NCI-H1694 treated with DMSO at 0.1 percent for 48 hours (cell line): ENCODE measurements around the gene GPANK1.
"Not testable (repeated sequence)": the region's sequence is repeated elsewhere in the genome, so short reads cannot be mapped to it uniquely, and the experiment has no call there.

Experiments
- DNase-seq: peaks from one replicate; lab custom pipeline; 2025; lab: John Stamatoyannopoulos, UW

Gene GPANK1

GRCh38 chr6:31664790-31665500, at the start of gene GPANK1:
Gene GPANK1 (minus strand): TSS chr6:31664997. CDS start chr6:31664478, 519 bp downstream.
- peak; percentile 92 for DNase-seq

- DNase-seq = no peak
These were observed 49.3 kb upstream of the GPANK1 start for GRCh38 chr6:31713991-31714684.

- no peak for DNase-seq
These were observed 48.7 kb upstream of the GPANK1 start for GRCh38 chr6:31713465-31713864.

GRCh38 chr6:31712296-31712695, 47.5 kb upstream of the GPANK1 start:
- DNase-seq = no peak

GRCh38 chr6:31711233-31711632, 46.4 kb upstream of the GPANK1 start:
- no peak for DNase-seq

GRCh38 chr6:31710523-31711219, 45.9 kb upstream of the GPANK1 start:
- no peak for DNase-seq

- DNase-seq = not testable (repeated sequence)
These were observed 44.4 kb upstream of the GPANK1 start for GRCh38 chr6:31709157-31709556.

- no peak for DNase-seq
These were observed 43.4 kb upstream of the GPANK1 start for GRCh38 chr6:31708224-31708623.

GRCh38 chr6:31707701-31708100, 42.9 kb upstream of the GPANK1 start:
- no peak for DNase-seq

GRCh38 chr6:31706599-31706998, 41.8 kb upstream of the GPANK1 start, which contains the start of gene LY6G6F:
Gene LY6G6F (plus strand): TSS chr6:31706866. CDS start chr6:31706907, 41 bp downstream.
- DNase-seq = no peak

- DNase-seq = no peak
These were observed 41.1 kb upstream of the GPANK1 start for GRCh38 chr6:31705931-31706330.

GRCh38 chr6:31702819-31703716, 38.3 kb upstream of the GPANK1 start, which contains the start of gene ABHD16A:
Gene ABHD16A (minus strand): TSS chr6:31703324. CDS start chr6:31703281, 43 bp downstream.
- peak; percentile 86 for DNase-seq

- DNase-seq = no peak
These were observed 37.6 kb upstream of the GPANK1 start for GRCh38 chr6:31702405-31702818.

GRCh38 chr6:31701666-31702404, 37.0 kb upstream of the GPANK1 start:
- DNase-seq = peak; percentile 5

GRCh38 chr6:31700740-31701401, 36.1 kb upstream of the GPANK1 start:
- DNase-seq = no peak

- no peak for DNase-seq
These were observed 32.8 kb upstream of the GPANK1 start for GRCh38 chr6:31697555-31697954.

- no peak for DNase-seq
These were observed 28.7 kb upstream of the GPANK1 start for GRCh38 chr6:31693535-31693934.

- DNase-seq = no peak
These were observed 28.1 kb upstream of the GPANK1 start for GRCh38 chr6:31692886-31693285.

GRCh38 chr6:31692353-31692752, 27.6 kb upstream of the GPANK1 start:
- no peak for DNase-seq

GRCh38 chr6:31691564-31692108, 26.8 kb upstream of the GPANK1 start:
- no peak for DNase-seq
